BJ (cell line): ENCODE data around the gene EFCAB6. TPM values are rescaled to one million over a fixed set of nuclear protein-coding genes. Genes with fewer than 3 reads are reported as not detected.

Source experiments
- CTCF ChIA-PET: fragments of 350-600 bp; formaldehyde crosslinking; extraction: SDS; loops from one replicate; lab custom pipeline; 2021; ENCODE audit warnings: antibody characterized with exemption, inconsistent platforms; lab: Yijun Ruan, JAX
- POLR2A ChIA-PET: fragments of 300-600 bp; sonication (Branson Sonifier 250); formaldehyde crosslinking; extraction: SDS; loops from one replicate; lab custom pipeline; 2021; ENCODE audit warnings: antibody characterized with exemption; lab: Charles Lee
- DNase-seq: peaks from one replicate; pipeline ENCODE4 v3.0.0-alpha.2; 2011; ENCODE audit warnings: low read depth
- H3K27me3 ChIP-seq: 2 replicates; pipeline ENCODE4 v1.6.0; 2011; ENCODE audit warnings: low read length; ENCODE audit not compliant: control insufficient read depth, insufficient read depth
- H3K36me3 ChIP-seq: 2 replicates; pipeline ENCODE4 v1.5.1; 2011; ENCODE audit warnings: low read length; ENCODE audit not compliant: control insufficient read depth, insufficient read depth
- H3K4me3 ChIP-seq: 2 replicates; pipeline ENCODE4 v1.5.1; 2011; ENCODE audit warnings: low read depth, mild to moderate bottlenecking, control low read depth, low read length
- polyA plus RNA-seq: library from polyadenylated mRNA; depleted of rRNA; stranded (reverse); fragments of >200 nt; gene quantifications from 2 replicates; pipeline ENCODE4 v1.2.3, GENCODE V29; 2011
- TF ChIP-seq, protein P1 (sequence below): IDR thresholded peaks from 2 replicates; pipeline ENCODE4 v1.5.1; 2011; ENCODE audit warnings: low read depth, mild to moderate bottlenecking, control low read depth, inconsistent platforms, low read length, moderate library complexity; ENCODE audit not compliant: insufficient read depth

EFCAB6 gene
- polyA plus RNA-seq, 1 experiment = 0.75 TPM

GRCh38 chr22:43745411-43745770 lies 66.7 kb downstream of the EFCAB6 start:
- no peaks in the 10 kb centered on the region for H3K36me3 ChIP-seq
- H3K4me3 ChIP-seq = no peak overlapping the region
- DNase-seq = no peak
- TF ChIP-seq, protein P1, sequence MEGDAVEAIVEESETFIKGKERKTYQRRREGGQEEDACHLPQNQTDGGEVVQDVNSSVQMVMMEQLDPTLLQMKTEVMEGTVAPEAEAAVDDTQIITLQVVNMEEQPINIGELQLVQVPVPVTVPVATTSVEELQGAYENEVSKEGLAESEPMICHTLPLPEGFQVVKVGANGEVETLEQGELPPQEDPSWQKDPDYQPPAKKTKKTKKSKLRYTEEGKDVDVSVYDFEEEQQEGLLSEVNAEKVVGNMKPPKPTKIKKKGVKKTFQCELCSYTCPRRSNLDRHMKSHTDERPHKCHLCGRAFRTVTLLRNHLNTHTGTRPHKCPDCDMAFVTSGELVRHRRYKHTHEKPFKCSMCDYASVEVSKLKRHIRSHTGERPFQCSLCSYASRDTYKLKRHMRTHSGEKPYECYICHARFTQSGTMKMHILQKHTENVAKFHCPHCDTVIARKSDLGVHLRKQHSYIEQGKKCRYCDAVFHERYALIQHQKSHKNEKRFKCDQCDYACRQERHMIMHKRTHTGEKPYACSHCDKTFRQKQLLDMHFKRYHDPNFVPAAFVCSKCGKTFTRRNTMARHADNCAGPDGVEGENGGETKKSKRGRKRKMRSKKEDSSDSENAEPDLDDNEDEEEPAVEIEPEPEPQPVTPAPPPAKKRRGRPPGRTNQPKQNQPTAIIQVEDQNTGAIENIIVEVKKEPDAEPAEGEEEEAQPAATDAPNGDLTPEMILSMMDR = no peak
- CTCF ChIA-PET = interaction anchor here (1.0 kb wide), 1 partner anchor 23 kb away, joined by 4 read pairs; no protein-coding TSS in a partner anchor
- H3K27me3 ChIP-seq = no peaks in the 10 kb centered on the region
- POLR2A ChIA-PET = no interaction called here

- no peaks in the 10 kb centered on the region for H3K27me3 ChIP-seq
- no peak overlapping the region for H3K4me3 ChIP-seq
- ChIA-PET POLR2A (no interaction called here), CTCF (interaction anchor here (1.0 kb wide), 1 partner anchor 24 kb away, joined by 4 read pairs; no protein-coding TSS in a partner anchor)
- no peaks in the 10 kb centered on the region for H3K36me3 ChIP-seq
- TF ChIP-seq, protein P1 = no peak
- DNase-seq = no peak
Measured at GRCh38 chr22:43744700-43745410, 67.2 kb downstream of the EFCAB6 start.

GRCh38 chr22:43743929-43744643 lies 68.0 kb downstream of the EFCAB6 start:
- DNase-seq = no peak
- Histone ChIP-seq H3K36me3 (no peaks in the 10 kb centered on the region), H3K4me3 (no peak overlapping the region), H3K27me3 (no peaks in the 10 kb centered on the region)
- ChIA-PET CTCF (no interaction called here), POLR2A (no interaction called here)
- TF ChIP-seq, protein P1 = no peak

DNA sequence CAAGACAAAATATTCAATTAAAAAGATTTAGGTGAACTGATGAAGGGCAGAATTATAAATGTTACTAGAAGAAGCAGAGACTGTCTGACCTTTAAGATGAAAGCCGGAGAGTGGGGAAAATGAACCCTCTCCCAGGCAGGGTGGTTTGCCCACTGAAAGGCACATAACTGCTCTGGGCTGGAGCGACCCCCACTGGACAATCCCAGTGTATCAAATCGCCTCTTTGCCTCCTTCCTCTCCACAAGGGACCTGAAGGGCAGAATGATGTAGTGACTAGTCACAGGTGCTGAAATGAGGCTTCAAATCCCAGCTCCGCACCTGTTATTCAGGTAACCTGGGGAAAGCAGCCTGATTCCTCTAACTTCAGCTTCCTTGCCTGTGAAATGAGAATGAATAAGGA lies 69.0 kb downstream of the EFCAB6 start:
- TF ChIP-seq, protein P1 = no peak
- no peak for DNase-seq
- H3K4me3 ChIP-seq = no peak overlapping the region
- H3K36me3 ChIP-seq = no peaks in the 10 kb centered on the region
- no peaks in the 10 kb centered on the region for H3K27me3 ChIP-seq
- ChIA-PET CTCF (interaction anchor here (0.7 kb wide), 1 partner anchor 40 kb away, joined by 3 read pairs; no protein-coding TSS in a partner anchor), POLR2A (no interaction called here)
